Central memory CD8-positive, alpha-beta T cell (primary cell): ENCODE measurements around the gene TRMT10C.
"Not testable (repeated sequence)": the region's sequence is repeated elsewhere in the genome, so short reads cannot be mapped to it uniquely, and the experiment has no call there.

Experiments used
- ATAC-seq: fragments of 150-1000 bp; cut with Tn5 transposase; replicated peaks from 2 replicates; pipeline ENCODE4 v1.10.0; 2022; ENCODE audit warnings: mild to moderate bottlenecking, moderate FRiP score, moderate number of reproducible peaks; ENCODE audit not compliant: poor library complexity, severe bottlenecking; ENCODE audit errors: extremely low read depth
- DNase-seq, 2 donors: peaks; one replicate each; pipeline ENCODE4 v3.0.0; 2021; ENCODE audit warnings: low spot score in 2 of 2
- H3K27ac Mint-ChIP-seq: one replicate; pipeline ENCODE4 v1.8.0; 2022; ENCODE audit warnings: low read depth, mild to moderate bottlenecking, moderate library complexity, mixed read lengths
- H3K27me3 Mint-ChIP-seq: one replicate; pipeline ENCODE4 v1.8.0; 2022; ENCODE audit warnings: mixed read lengths
- H3K36me3 Mint-ChIP-seq: one replicate; pipeline ENCODE4 v1.8.0; 2022; ENCODE audit warnings: mild to moderate bottlenecking, moderate library complexity, mixed read lengths; ENCODE audit not compliant: insufficient read depth
- H3K4me1 Mint-ChIP-seq: one replicate; pipeline ENCODE4 v1.8.0; 2022; ENCODE audit warnings: mixed read lengths
- H3K4me3 Mint-ChIP-seq: one replicate; pipeline ENCODE4 v1.8.0; 2022; ENCODE audit warnings: mild to moderate bottlenecking, moderate library complexity, mixed read lengths
- H3K9me3 Mint-ChIP-seq: one replicate; pipeline ENCODE4 v1.8.0; 2022; ENCODE audit warnings: mixed read lengths

Gene TRMT10C

DNA sequence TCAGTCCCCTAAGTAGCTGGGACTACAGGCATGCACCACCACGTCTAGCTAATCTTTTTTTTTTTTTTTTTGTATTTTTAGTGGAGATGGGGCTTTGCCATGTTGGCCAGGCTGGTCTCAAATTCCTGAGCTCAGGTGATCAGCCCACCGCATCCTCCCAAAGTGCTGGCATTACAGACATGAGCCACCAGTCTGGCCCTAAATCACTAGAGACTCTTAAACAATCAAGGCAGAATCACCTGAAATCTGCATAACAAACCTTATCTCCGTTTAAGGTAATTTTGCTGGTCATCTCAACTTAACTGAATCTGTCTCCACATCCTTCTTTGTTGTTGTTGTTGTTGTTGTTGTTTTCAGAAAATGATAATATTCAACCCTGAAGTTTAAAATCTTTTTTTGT, 5.6 kb upstream of the TRMT10C start:
- ATAC-seq (no peak), DNase-seq (no peak)
- Mint-ChIP-seq H3K9me3 (no peaks in the 10 kb centered on the region), H3K27ac (no peak overlapping the region), H3K27me3 (peaks cover 24% of the 10 kb centered on the region), H3K4me1 (peaks cover 4% of the 10 kb centered on the region), H3K4me3 (no peak overlapping the region), H3K36me3 (peaks cover 2% of the 10 kb centered on the region)

DNA sequence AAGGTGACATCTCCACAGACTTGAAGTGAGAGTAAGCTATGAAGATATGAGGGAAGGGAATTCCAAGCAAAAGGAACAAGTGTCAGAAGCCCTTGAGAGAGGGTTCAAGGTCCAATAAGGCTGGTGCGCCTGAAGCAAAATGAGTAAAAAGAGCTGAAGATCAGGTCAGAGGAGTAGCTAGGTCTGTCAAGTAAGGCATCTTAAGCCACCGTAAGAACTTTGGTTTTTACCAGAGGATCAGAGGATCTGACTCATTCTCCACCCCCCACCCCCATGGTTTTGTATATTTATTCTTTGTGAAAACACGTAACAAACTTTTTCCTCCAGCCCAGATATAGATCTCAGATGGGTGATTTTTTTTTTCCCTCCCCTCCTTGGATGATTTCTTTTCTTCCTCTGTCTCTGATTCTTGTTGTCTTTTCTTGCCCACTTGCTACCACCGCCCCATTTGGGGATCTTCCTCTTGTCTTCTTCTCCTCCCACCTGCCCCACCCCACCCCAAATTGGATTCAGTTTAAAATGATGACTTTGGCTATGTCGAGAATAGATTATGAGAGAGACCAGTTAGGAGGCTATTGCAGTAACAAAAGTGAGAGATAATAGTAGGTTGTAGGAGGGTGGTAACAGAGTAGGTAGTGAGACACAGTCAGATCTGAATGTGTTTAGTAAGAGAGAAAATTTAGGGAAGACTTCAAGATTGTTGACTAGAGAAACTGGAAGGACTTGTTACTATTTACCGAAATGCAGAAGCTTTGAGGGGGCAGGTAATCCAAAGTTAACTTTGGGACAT, 6.1 kb downstream of the TRMT10C start:
- Mint-ChIP-seq H3K36me3 (peaks cover 29% of the 10 kb centered on the region), H3K4me1 (peaks cover 13% of the 10 kb centered on the region), H3K9me3 (no peaks in the 10 kb centered on the region), H3K4me3 (no peak overlapping the region), H3K27me3 (no peaks in the 10 kb centered on the region), H3K27ac (no peak overlapping the region)
- ATAC-seq (no peak), DNase-seq (no peak)

DNA sequence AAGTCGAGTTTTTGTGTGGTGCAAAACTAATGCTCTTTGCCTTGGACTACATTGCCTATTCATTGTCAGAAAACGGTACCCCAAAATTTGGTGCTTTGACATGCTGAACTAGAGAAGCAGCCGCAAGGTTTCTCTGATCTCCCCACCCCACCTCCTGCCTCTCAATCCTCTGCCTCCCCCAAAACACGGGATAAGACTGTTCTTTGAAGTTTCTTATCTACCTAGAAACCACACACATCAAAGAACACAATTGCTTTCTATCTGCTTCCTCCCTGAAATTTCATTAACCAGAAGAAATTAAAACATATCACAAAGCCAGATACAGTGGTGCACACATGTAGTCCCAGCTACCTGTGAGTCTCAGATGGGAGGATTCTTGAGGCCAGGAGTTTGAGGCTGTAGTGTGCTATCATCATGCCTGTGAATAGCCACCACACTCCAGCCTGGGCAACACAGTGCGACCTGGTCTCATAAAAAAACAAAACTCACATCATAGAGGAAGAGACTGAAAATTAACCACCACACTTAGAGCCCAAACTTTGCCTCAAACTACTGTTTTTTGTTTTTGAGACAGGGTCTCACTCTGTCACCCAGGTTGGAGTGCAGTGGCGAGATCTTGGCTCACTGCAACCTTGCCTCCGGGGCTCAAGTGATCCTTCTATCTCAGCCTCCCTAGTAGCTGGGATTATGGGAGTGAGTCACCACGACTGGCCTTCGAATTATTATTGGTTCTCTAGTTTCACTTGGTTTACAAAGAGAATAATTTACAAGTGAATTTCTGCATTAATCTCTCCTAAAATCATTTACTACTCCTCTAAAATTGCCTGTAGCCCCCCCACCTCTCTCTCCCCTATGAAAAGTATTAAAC, 9.6 kb downstream of the TRMT10C start:
- Mint-ChIP-seq H3K4me3 (no peak overlapping the region), H3K9me3 (no peaks in the 10 kb centered on the region), H3K27me3 (no peaks in the 10 kb centered on the region), H3K4me1 (peaks cover 33% of the 10 kb centered on the region), H3K27ac (no peak overlapping the region), H3K36me3 (peaks cover 25% of the 10 kb centered on the region)
- no peak for ATAC-seq
- DNase-seq: no peak

DNA sequence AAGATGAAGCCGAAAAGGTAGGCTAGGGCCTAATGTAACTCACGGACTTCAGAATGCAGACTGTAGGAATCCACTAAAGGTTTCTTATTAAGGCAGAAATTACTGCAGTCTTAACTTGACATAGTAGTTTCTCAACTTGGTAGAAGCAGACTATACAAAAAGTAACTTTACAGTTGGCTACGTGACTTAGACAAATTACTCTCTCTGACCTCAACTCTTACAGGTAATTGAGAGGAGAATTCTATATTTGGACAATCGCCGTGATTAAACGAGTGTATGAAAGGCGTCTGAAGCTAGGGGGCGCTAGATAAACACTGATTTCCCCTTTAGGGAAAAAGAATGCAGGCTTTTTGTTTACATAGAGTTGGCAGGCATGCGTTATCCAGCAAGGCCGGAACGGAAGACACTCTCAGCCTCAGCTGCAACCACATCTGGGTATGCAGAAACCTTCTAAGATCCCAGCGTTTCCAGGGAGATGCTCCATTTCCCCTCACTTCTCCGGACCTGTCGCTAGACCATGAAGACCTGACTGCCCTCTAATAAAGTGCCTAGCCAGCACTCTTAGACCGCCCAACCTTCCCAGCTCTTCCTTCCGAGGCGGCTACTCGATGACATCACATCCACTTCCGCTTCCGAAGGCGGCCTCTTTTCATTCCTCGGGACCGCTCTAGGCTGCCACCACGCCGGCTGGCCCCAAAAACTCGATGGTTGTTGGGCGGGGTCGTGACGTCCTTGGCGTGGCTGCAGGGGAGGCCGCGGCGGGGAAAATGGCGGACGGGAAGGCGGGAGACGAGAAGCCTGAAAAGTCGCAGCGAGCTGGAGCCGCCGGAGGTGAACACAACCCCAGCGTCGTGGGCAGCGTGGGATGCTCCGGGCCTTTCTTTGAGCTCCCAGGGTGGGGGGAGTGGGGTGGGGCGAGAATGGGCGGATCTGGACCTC, 12.1 kb downstream of the TRMT10C start, which contains the start of gene PCNP:
Gene PCNP (plus strand): TSS at position 732 of the 939 bp plus-strand sequence. CDS start 36 bp downstream, at position 768.
- DNase-seq (peak; percentile 96 to 99), ATAC-seq (peak; percentile 75)
- H3K27ac Mint-ChIP-seq: peak within 1 kb of the TSS; percentile 99
- peak within 1 kb of the TSS; percentile 93 for H3K4me3 Mint-ChIP-seq
- H3K9me3 Mint-ChIP-seq: no peaks in the 10 kb centered on the region
- H3K4me1 Mint-ChIP-seq: peaks cover 41% of the 10 kb centered on the region
- H3K27me3 Mint-ChIP-seq: no peaks in the 10 kb centered on the region
- H3K36me3 Mint-ChIP-seq: peaks cover 27% of the 10 kb centered on the region

DNA sequence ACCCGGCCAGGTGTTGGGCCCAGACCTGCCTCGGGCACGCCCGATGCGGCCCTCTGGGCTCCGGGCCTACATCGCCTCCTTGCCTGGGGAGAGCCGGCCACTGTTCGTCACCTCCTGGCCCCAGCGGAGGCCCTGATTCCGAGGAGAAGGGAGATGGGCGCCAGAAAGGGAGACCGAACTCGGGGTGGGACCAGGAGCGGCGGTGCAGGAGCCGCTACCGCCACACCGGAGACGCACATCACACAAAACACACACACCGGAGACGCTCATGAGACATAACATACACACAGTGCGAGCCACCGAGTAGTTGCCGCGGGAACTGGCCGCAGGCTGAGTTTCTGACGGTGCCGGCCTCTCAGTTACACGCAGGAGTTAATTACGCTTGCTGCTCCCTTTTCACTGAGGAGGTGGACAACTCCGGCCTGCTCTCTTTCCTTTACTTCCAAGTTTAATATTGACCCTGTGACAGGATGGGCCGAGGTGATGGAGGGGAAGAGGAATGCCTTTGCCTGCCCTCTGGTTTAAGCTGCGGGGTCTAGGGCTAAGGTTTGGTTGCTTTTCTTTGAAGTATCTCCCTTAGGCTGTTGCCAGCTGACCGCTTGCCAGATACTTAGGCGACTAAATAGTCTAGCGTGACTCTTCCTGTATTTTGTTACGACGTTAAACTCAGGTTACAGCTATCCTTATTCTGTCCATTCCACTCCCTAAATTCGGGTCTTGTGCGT, 12.9 kb downstream of the TRMT10C start:
- Mint-ChIP-seq H3K27ac (peak overlapping the region; percentile 99), H3K36me3 (peaks cover 28% of the 10 kb centered on the region), H3K27me3 (no peaks in the 10 kb centered on the region), H3K4me1 (peaks cover 42% of the 10 kb centered on the region), H3K4me3 (peak overlapping the region; percentile 93), H3K9me3 (no peaks in the 10 kb centered on the region)
- DNase-seq: peak; percentile 46 to 56
- ATAC-seq: peak; percentile 61

DNA sequence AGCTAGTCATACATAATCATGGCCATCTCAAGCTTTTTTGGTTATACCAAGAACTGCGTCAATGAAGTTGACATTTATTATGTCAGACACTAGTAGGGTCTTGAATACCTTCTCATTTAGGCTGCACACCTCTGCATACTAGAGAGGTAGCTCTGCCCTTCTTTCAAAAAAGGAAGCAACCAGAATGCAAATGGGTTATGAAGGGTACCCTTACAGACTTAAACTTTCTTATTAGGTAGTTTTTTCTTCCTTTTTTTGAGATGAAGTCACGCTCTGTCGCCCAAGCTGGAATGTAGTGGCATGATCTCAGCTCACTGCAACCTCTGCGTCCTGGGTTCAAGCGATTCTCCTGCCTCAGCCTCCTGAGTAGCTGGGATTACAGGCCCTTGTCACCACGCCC, 15.6 kb downstream of the TRMT10C start:
- Mint-ChIP-seq H3K36me3 (peaks cover 34% of the 10 kb centered on the region), H3K27ac (no peak overlapping the region), H3K27me3 (no peaks in the 10 kb centered on the region), H3K4me1 (peaks cover 51% of the 10 kb centered on the region), H3K4me3 (peak overlapping the region; percentile 38), H3K9me3 (no peaks in the 10 kb centered on the region)
- no peak for ATAC-seq
- DNase-seq: no peak

DNA sequence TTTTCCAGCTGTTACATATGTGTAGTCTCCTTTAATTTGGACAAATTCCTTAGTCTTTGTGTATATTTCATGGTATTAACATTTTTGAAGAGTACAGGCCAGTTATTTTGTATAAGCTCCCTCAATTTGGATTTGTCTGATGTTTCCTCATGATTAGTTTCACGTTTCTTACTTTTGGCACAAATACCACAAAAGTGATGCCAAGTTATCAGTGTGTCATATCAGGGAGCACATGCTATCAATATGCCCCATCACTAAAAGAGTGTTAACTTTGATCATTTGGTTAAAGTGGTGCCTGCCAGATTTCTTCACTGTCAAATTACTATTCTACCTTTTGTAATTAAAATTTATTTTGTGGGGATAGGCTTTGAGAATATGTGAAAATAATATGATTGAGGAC, 26.9 kb downstream of the TRMT10C start:
- no peak for DNase-seq
- H3K4me1 Mint-ChIP-seq: peaks cover 32% of the 10 kb centered on the region
- peaks cover 63% of the 10 kb centered on the region for H3K36me3 Mint-ChIP-seq
- H3K27me3 Mint-ChIP-seq: no peaks in the 10 kb centered on the region
- H3K27ac Mint-ChIP-seq: peak overlapping the region; percentile 19
- H3K9me3 Mint-ChIP-seq: no peaks in the 10 kb centered on the region
- ATAC-seq: no peak
- H3K4me3 Mint-ChIP-seq: no peak overlapping the region

DNA sequence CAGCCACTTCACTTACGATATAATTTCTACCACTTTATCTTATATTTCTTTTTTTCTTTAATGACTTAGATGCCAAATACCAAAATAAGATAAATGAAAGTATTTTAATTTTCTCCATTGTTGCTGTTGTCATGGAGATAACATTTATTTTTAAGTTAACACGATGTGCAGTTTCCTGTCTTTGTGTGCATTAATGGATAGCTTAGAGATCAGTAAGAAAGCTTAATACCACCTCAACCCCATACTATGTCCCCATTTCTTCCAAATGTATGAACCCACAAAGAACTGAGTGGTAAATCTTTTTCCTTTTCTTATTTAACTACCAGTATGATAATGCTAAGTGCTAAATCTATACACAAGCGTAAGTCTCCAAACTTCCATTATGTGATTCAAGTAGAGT, 29.4 kb downstream of the TRMT10C start:
- Mint-ChIP-seq H3K27me3 (no peaks in the 10 kb centered on the region), H3K27ac (peak overlapping the region; percentile 78), H3K4me1 (peaks cover 23% of the 10 kb centered on the region), H3K9me3 (no peaks in the 10 kb centered on the region), H3K4me3 (no peak overlapping the region), H3K36me3 (peaks cover 55% of the 10 kb centered on the region)
- DNase-seq: no peak
- ATAC-seq: no peak

DNA sequence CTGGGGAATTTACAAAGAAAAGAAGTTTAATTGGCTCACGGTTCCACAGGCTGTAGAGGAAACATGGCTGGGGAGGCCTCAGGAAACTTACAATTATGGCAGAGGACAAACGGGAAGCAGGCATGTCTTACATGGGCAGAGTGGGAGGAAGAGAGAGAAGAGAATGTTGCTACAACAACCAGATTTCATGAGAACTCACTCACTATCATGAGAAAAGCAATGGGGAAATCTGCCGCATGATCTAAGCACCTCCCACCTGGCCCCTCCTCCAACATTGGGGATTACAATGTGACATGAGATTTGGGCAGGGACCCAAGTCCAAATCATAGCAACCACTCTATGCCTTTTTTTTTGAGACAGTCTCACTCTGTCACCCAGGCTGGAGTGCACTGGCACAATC, 41.1 kb downstream of the TRMT10C start:
- Mint-ChIP-seq H3K4me3 (no peak overlapping the region), H3K27me3 (no peaks in the 10 kb centered on the region), H3K36me3 (peaks cover 2% of the 10 kb centered on the region), H3K27ac (peak overlapping the region; percentile 22), H3K9me3 (no peaks in the 10 kb centered on the region), H3K4me1 (no peaks in the 10 kb centered on the region)
- DNase-seq (no peak), ATAC-seq (no peak)

DNA sequence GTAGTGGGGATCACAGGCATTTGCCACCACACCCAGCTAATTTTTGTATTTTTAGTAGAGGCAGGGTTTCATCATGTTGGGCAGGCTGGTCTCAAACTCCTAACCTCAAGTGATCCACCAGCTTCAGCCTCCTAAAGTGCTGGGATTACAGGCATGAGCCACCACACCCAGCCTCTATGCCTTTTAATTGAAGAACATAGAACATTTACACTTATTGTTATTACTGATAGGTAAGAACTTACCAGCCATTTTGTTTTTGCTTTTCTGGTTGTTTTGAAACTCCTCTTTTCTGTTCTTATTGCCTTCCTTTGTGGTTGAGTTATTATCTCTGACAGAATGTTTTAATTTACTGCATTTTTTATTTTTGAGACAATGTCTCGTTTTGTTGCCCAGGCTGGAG, 41.5 kb downstream of the TRMT10C start:
- Mint-ChIP-seq H3K27me3 (no peaks in the 10 kb centered on the region), H3K4me3 (no peak overlapping the region), H3K9me3 (no peaks in the 10 kb centered on the region), H3K36me3 (peaks cover 2% of the 10 kb centered on the region), H3K4me1 (no peaks in the 10 kb centered on the region), H3K27ac (no peak overlapping the region)
- ATAC-seq: no peak
- no peak for DNase-seq

DNA sequence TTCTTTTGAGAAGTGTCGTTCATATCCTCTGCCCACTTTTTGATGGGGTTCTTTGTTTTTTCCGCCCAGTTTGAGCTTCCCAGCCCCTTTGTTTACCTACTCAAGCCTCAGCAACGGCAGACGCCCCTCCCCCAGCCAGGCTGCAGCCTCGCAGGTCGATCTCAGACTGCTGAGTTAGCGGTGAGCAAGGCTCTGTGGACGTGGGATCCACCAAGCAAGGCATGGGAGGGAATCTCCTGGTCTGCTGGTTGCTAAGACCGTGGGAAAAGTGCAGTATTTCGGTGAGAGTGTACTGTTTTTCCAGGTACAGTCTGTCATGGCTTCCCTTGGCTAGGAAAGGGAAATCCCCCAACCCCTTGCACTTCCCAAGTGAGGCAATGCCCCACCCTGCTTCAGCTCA, 43.7 kb downstream of the TRMT10C start:
- H3K9me3 Mint-ChIP-seq, H3K4me3 Mint-ChIP-seq, H3K27ac Mint-ChIP-seq, H3K4me1 Mint-ChIP-seq, H3K27me3 Mint-ChIP-seq, DNase-seq, H3K36me3 Mint-ChIP-seq, ATAC-seq: not testable (repeated sequence)
